C4-2B (cell line): ENCODE results near the gene MTSS2.

ENCODE experiments used
- H3K27ac ChIP-seq: fragments of 450-650 bp; 2 replicates; pipeline ENCODE4 v1.5.1; 2017
- CTCF ChIP-seq: fragments of 450-650 bp; conservative IDR thresholded peaks from 2 replicates; pipeline ENCODE4 v1.5.1; 2017; ENCODE audit warnings: mild to moderate bottlenecking
- ZFX ChIP-seq: fragments of 450-650 bp; IDR thresholded peaks from 2 replicates; pipeline ENCODE4 v1.6.1; 2017

MTSS2 gene

GRCh38 chr16:70681382-70682238 lies 4.2 kb downstream of the MTSS2 start:
- H3K27ac ChIP-seq = no peak overlapping the region
- no peak for TF ChIP-seq CTCF
- no peak for TF ChIP-seq ZFX

GRCh38 chr16:70680495-70681381 lies 5.1 kb downstream of the MTSS2 start:
- H3K27ac ChIP-seq = no peak overlapping the region
- TF ChIP-seq CTCF (no peak), ZFX (no peak)

GRCh38 chr16:70679671-70680494 lies 6.0 kb downstream of the MTSS2 start:
- H3K27ac ChIP-seq = no peak overlapping the region
- peak; percentile 60 for TF ChIP-seq CTCF
- TF ChIP-seq ZFX = no peak

- TF ChIP-seq CTCF = no peak
- no peak for TF ChIP-seq ZFX
- no peak overlapping the region for H3K27ac ChIP-seq
Measured at GRCh38 chr16:70678898-70679670, 6.8 kb downstream of the MTSS2 start.

- no peak overlapping the region for H3K27ac ChIP-seq
- no peak for TF ChIP-seq CTCF
- no peak for TF ChIP-seq ZFX
Measured at GRCh38 chr16:70678121-70678897, 7.5 kb downstream of the MTSS2 start.
